Panc1 (cell line): ENCODE measurements around the gene TMEM239. TPM values are rescaled to one million over a fixed set of nuclear protein-coding genes. Genes with fewer than 3 reads are reported as not detected.

Experiments used
- ATAC-seq: fragments of 200-7000 bp; cut with Tn5 transposase; 2 replicates; pipeline ENCODE4 v1.9.1; 2020; ENCODE audit warnings: mild to moderate bottlenecking, moderate library complexity
- BruUV-seq: library from RNA; stranded (reverse); fragments of 400-500 nt; replicated peaks from 2 replicates; lab custom pipeline; 2021; lab: Mats Ljungman, UMichigan
- CTCF ChIA-PET: fragments of 300-600 bp; sonication (Branson Sonifier 250); formaldehyde crosslinking; loops from one replicate; lab custom pipeline; 2022; ENCODE audit warnings: antibody characterized with exemption; lab: Charles Lee
- POLR2A ChIA-PET: fragments of 300-600 bp; sonication (Branson Sonifier 250); formaldehyde crosslinking; loops from one replicate; lab custom pipeline; 2022; ENCODE audit warnings: antibody characterized with exemption; lab: Charles Lee
- DNase-seq: peaks from one replicate; pipeline ENCODE4 v3.0.0-alpha.2; 2010; ENCODE audit warnings: low read depth, low spot score
- H3K27ac ChIP-seq: 2 replicates; pipeline ENCODE4 v1.5.1; 2011; ENCODE audit warnings: mild to moderate bottlenecking, low read length, inconsistent platforms
- H3K27me3 ChIP-seq: fragments of 200-500 bp; sonication (Bioruptor generic); 2 replicates; pipeline ENCODE4 v1.6.0; 2014; ENCODE audit warnings: low read length, inconsistent platforms; ENCODE audit not compliant: control insufficient read depth, insufficient read depth
- H3K36me3 ChIP-seq: fragments of 200-500 bp; sonication (Bioruptor generic); 2 replicates; pipeline ENCODE4 v1.5.1; 2014; ENCODE audit warnings: inconsistent platforms, mild to moderate bottlenecking, low read length, moderate library complexity; ENCODE audit not compliant: control insufficient read depth, insufficient read depth
- H3K4me1 ChIP-seq: 2 replicates; pipeline ENCODE4 v1.5.1; 2011; ENCODE audit warnings: inconsistent platforms, mild to moderate bottlenecking, low read length, moderate library complexity; ENCODE audit not compliant: control insufficient read depth, insufficient read depth
- H3K4me3 ChIP-seq, 2 experiments: 2 replicates each; pipeline ENCODE4 v1.5.1; 2011 to 2012; ENCODE audit warnings: low read depth in 2 of 2, low read length in 2 of 2, mild to moderate bottlenecking in 2 of 2, inconsistent platforms in 1 of 2, moderate library complexity in 1 of 2
- H3K9me3 ChIP-seq: fragments of 200-500 bp; sonication (Bioruptor generic); 2 replicates; pipeline ENCODE4 v1.5.1; 2014; ENCODE audit warnings: low read depth, mild to moderate bottlenecking, inconsistent platforms, low read length, moderate library complexity; ENCODE audit not compliant: control insufficient read depth, insufficient read depth
- CTCF ChIP-seq: fragments of 450-650 bp; IDR thresholded peaks from 2 replicates; pipeline ENCODE4 v1.5.1; 2017; ENCODE audit warnings: mild to moderate bottlenecking
- POLR2AphosphoS5 ChIP-seq: IDR thresholded peaks from 2 replicates; pipeline ENCODE4 v1.6.1; 2012; ENCODE audit warnings: mild to moderate bottlenecking, low read depth, low read length, moderate library complexity
- REST ChIP-seq, 2 experiments: IDR thresholded peaks; 2 replicates each; pipeline ENCODE4 v1.6.1; 2011 to 2012; ENCODE audit warnings: low read depth in 2 of 2, control low read depth in 1 of 2, low read length in 1 of 2, mild to moderate bottlenecking in 1 of 2, moderate library complexity in 1 of 2; ENCODE audit not compliant: insufficient read depth in 1 of 2
- SIN3A ChIP-seq: IDR thresholded peaks from 2 replicates; pipeline ENCODE4 v1.6.1; 2012; ENCODE audit warnings: low read depth, mild to moderate bottlenecking, low read length, moderate library complexity, borderline replicate concordance; ENCODE audit not compliant: insufficient read depth
- TCF7L2 ChIP-seq: IDR thresholded peaks from 2 replicates; pipeline ENCODE4 v1.6.1; 2011; ENCODE audit warnings: mild to moderate bottlenecking, low read depth, low read length, inconsistent platforms
- in situ Hi-C: cut with HindIII; loops from 2 replicates; pipeline ENCODE4 v1.10.0; 2016; ENCODE audit warnings: low sequenced_read_pairs, low pct_unique_long_range_greater_than_20kb
- intact Hi-C: fragments of 100-400 bp; cut with micrococcal nuclease; formaldehyde crosslinking; loops from one replicate; pipeline ENCODE4 v1.10.0; 2022; ENCODE audit not compliant: unreplicated experiment
- total RNA-seq: library from RNA; stranded (reverse); gene quantifications from one replicate; pipeline ENCODE4 v1.2.1, GENCODE V29; 2021; ENCODE audit not compliant: unreplicated experiment

TMEM239 gene
- total RNA-seq, 1 experiment from 2014 or later = not detected

- Histone ChIP-seq H3K9me3 (no peaks in the 10 kb centered on the region), H3K36me3 (no peaks in the 10 kb centered on the region), H3K27ac (no peak overlapping the region), H3K4me1 (no peaks in the 10 kb centered on the region), H3K27me3 (peaks cover 11% of the 10 kb centered on the region; the same call in 1 of the 2 replicates), H3K4me3 (no peak overlapping the region)
- TF ChIP-seq SIN3A (no peak), TCF7L2 (no peak), REST (IDR thresholded peaks at IDR 0.05; ENCODE audit: insufficient read depth in 1 of 2, low read depth in 2 of 2, low read length in 1 of 2) (no peak), CTCF (no peak), POLR2AphosphoS5 (no peak)
- intact Hi-C loops = no loop called here
- ChIA-PET CTCF (interaction anchor here (0.7 kb wide), 1 partner anchor 22 kb away, joined by 4 read pairs; no protein-coding TSS in a partner anchor), POLR2A (no interaction called here)
- DNase-seq (no peak), ATAC-seq (no peak)
- in situ Hi-C loops = no loop called here
- BruUV-seq = no TSS peak
Measured at GRCh38 chr20:2826655-2827054, 10.5 kb downstream of the TMEM239 start.

GRCh38 chr20:2829376-2829775 is 13.2 kb downstream of the TMEM239 start:
- intact Hi-C loops = no loop called here
- CTCF ChIA-PET = no interaction called here

More at GRCh38 chr20:2829376-2829775, 13.2 kb downstream of the TMEM239 start:
- H3K4me3 ChIP-seq = no peak overlapping the region
- peaks cover 11% of the 10 kb centered on the region; the same call in 1 of the 2 replicates for H3K27me3 ChIP-seq
- H3K36me3 ChIP-seq = no peaks in the 10 kb centered on the region
- POLR2A ChIA-PET = no interaction called here
- DNase-seq (no peak), ATAC-seq (no peak)
- no peak overlapping the region for H3K27ac ChIP-seq
- in situ Hi-C loops = no loop called here
- no peaks in the 10 kb centered on the region for H3K9me3 ChIP-seq
- BruUV-seq = no TSS peak
- no peaks in the 10 kb centered on the region for H3K4me1 ChIP-seq
- TF ChIP-seq TCF7L2 (no peak), POLR2AphosphoS5 (no peak), CTCF (no peak), SIN3A (no peak), REST (IDR thresholded peaks at IDR 0.05; ENCODE audit: insufficient read depth in 1 of 2, low read depth in 2 of 2, low read length in 1 of 2) (no peak)
